Endothelial cell of umbilical vein (primary cell): ENCODE data around the gene GNB1. TPM values are rescaled to one million over a fixed set of nuclear protein-coding genes. Genes with fewer than 3 reads are reported as not detected.
"Not testable (repeated sequence)": the region's sequence is repeated elsewhere in the genome, so short reads cannot be mapped to it uniquely, and the experiment has no call there.

ENCODE experiments used
- BruUV-seq: library from RNA; stranded (reverse); fragments of 400-500 nt; replicated peaks from 2 replicates; lab custom pipeline; 2021; lab: Mats Ljungman, UMichigan
- CTCF ChIA-PET: fragments of 300-600, 350-600 bp; sonication (Branson Sonifier 250); formaldehyde crosslinking; loops from one replicate; lab custom pipeline; 2021; ENCODE audit warnings: antibody characterized with exemption, inconsistent platforms; lab: Charles Lee
- POLR2A ChIA-PET: fragments of 300-600, 350-600 bp; sonication (Branson Sonifier 250); formaldehyde crosslinking; loops from one replicate; lab custom pipeline; 2021; ENCODE audit warnings: antibody characterized with exemption, inconsistent platforms; lab: Charles Lee
- DNase-seq: peaks from one replicate; pipeline ENCODE4 v3.0.0-alpha.2; 2011; ENCODE audit warnings: low read depth, low spot score
- FAIRE-seq: peaks from 2 replicates; lab custom pipeline; 2011; peaks lifted over from hg19 to GRCh38; lab: Jason Lieb, UNC
- H2AFZ ChIP-seq: 2 replicates; pipeline ENCODE4 v1.6.0; 2012; ENCODE audit warnings: low read depth, low read length, control low read depth, inconsistent platforms
- H3K27ac ChIP-seq: 2 replicates; pipeline ENCODE4 v1.5.1; 2011; ENCODE audit warnings: low read depth, mild to moderate bottlenecking, control low read depth, low read length, moderate library complexity; ENCODE audit not compliant: insufficient read depth
- H3K27me3 ChIP-seq, 2 experiments: 2 replicates each; pipeline versions ENCODE4 v1.6.0 to v1.6.1; 2011; ENCODE audit warnings: low read length in 2 of 2, mixed read lengths in 1 of 2; ENCODE audit not compliant: control insufficient read depth in 2 of 2, insufficient read depth in 2 of 2
- H3K36me3 ChIP-seq, 2 experiments: 2 replicates in 1 of 2; 3 replicates in 1 of 2; pipeline ENCODE4 v1.5.1; 2011; ENCODE audit warnings: low read length in 2 of 2, mild to moderate bottlenecking in 1 of 2, moderate library complexity in 1 of 2; ENCODE audit not compliant: control insufficient read depth in 2 of 2, insufficient read depth in 2 of 2; ENCODE audit errors: extremely low read depth in 1 of 2
- H3K4me1 ChIP-seq: 3 replicates; pipeline ENCODE4 v1.5.1; 2011; ENCODE audit warnings: mild to moderate bottlenecking, low read length; ENCODE audit not compliant: control insufficient read depth, insufficient read depth; ENCODE audit errors: extremely low read depth
- H3K4me2 ChIP-seq: 2 replicates; pipeline ENCODE4 v1.6.1; 2011; ENCODE audit warnings: low read length, control low read depth, mixed read lengths; ENCODE audit not compliant: insufficient read depth
- H3K4me3 ChIP-seq, 3 experiments: fragments of 200-600 bp in 1 of 3; sonication (generic), shearing (Covaris generic) in 1 of 3; replicated peaks in 1 of 3; 2 replicates each; pipeline ENCODE4 v1.5.1; 2011 to 2016; ENCODE audit warnings: control low read depth in 3 of 3, low read length in 3 of 3, mild to moderate bottlenecking in 2 of 3, inconsistent platforms in 1 of 3, low read depth in 1 of 3, moderate library complexity in 1 of 3; ENCODE audit not compliant: insufficient read depth in 1 of 3
- H3K79me2 ChIP-seq: 2 replicates; pipeline ENCODE4 v1.6.0; 2012; ENCODE audit warnings: low read length, inconsistent platforms; ENCODE audit not compliant: control insufficient read depth, insufficient read depth
- H3K9ac ChIP-seq: replicated peaks from 2 replicates; pipeline ENCODE3; 2011; ENCODE audit warnings: low read length, control low read depth; ENCODE audit not compliant: insufficient read depth; ENCODE audit errors: extremely low read depth
- H3K9me1 ChIP-seq: replicated peaks from 3 replicates; pipeline ENCODE4 v1.6.0; 2011; ENCODE audit warnings: mild to moderate bottlenecking, low read length; ENCODE audit not compliant: control insufficient read depth, insufficient read depth; ENCODE audit errors: extremely low read depth
- H3K9me3 ChIP-seq: replicated peaks from 2 replicates; pipeline ENCODE4 v1.5.1; 2012; ENCODE audit warnings: low read length, inconsistent platforms; ENCODE audit not compliant: control insufficient read depth, insufficient read depth
- H4K20me1 ChIP-seq: replicated peaks from 2 replicates; pipeline ENCODE3; 2011; ENCODE audit warnings: mild to moderate bottlenecking, low read length; ENCODE audit not compliant: control insufficient read depth, insufficient read depth; ENCODE audit errors: extremely low read depth
- EZH2 ChIP-seq: IDR thresholded peaks from 2 replicates; pipeline ENCODE4 v1.6.1; 2012; ENCODE audit warnings: borderline replicate concordance, low read depth, mild to moderate bottlenecking, moderate library complexity, low read length, inconsistent platforms; ENCODE audit not compliant: severe bottlenecking
- FOS ChIP-seq: IDR thresholded peaks from 2 replicates; pipeline ENCODE4 v1.6.1; 2011; ENCODE audit warnings: mild to moderate bottlenecking, low read length, moderate library complexity, borderline replicate concordance; ENCODE audit not compliant: insufficient read depth
- GATA2 ChIP-seq: IDR thresholded peaks from 2 replicates; pipeline ENCODE4 v1.7.0; 2011; ENCODE audit warnings: low read depth, mild to moderate bottlenecking, moderate library complexity, mixed read lengths, low read length; ENCODE audit not compliant: insufficient read length, insufficient read depth
- JUN ChIP-seq: IDR thresholded peaks from 2 replicates; pipeline ENCODE4 v1.6.1; 2011; ENCODE audit warnings: borderline replicate concordance, low read depth; ENCODE audit not compliant: insufficient read length, insufficient read depth
- MYC ChIP-seq: IDR thresholded peaks from one replicate; pipeline ENCODE4 v1.6.1; 2011; ENCODE audit warnings: mild to moderate bottlenecking, low read depth, low read length
- POLR2A ChIP-seq: IDR thresholded peaks from 2 replicates; pipeline ENCODE4 v1.6.1; 2012; ENCODE audit warnings: low read depth, mild to moderate bottlenecking, control low read depth, low read length
- POLR2AphosphoS5 ChIP-seq: IDR thresholded peaks from 2 replicates; pipeline ENCODE4 v1.6.1; 2012; ENCODE audit warnings: low read depth, mild to moderate bottlenecking, control low read depth, low read length, moderate library complexity; ENCODE audit not compliant: insufficient read depth
- dilution Hi-C: fragments of 300-500 bp; cut with MboI; formaldehyde crosslinking; loops from one replicate; pipeline ENCODE4 v1.15.0; 2019; ENCODE audit warnings: low sequenced_read_pairs; ENCODE audit not compliant: extremely low pct_ligation_motif_present
- intact Hi-C: fragments of 100-400 bp; cut with micrococcal nuclease; formaldehyde crosslinking; loops from one replicate; pipeline ENCODE4 v1.10.0; 2022
- polyA plus RNA-seq, 4 experiments: library from polyadenylated mRNA; depleted of rRNA in 3 of 4; stranded (reverse) in 3 of 4; unstranded in 1 of 4; fragments of >200 nt; gene quantifications; 2 replicates each; pipeline versions ENCODE4 v1.2.1 to v1.2.3, GENCODE V29; 2011 to 2012; ENCODE audit warnings: missing spikeins in 1 of 4
- total RNA-seq: library from RNA; stranded (reverse); gene quantifications from 2 replicates; pipeline ENCODE4 v1.2.3, GENCODE V29; 2021
- TF ChIP-seq, protein P1 (sequence below), 2 donors: IDR thresholded peaks; 1 replicate in 1 of 2; 2 replicates in 1 of 2; pipeline ENCODE4 v1.5.1; 2011; ENCODE audit warnings: low read length in 2 of 2, mild to moderate bottlenecking in 2 of 2, moderate library complexity in 2 of 2, control low read depth in 1 of 2, inconsistent platforms in 1 of 2, low read depth in 1 of 2; ENCODE audit not compliant: insufficient read depth in 1 of 2; ENCODE audit errors: extremely low read depth in 1 of 2
- TF ChIP-seq, protein P2 (sequence below): IDR thresholded peaks from 2 replicates; pipeline ENCODE4 v1.6.1; 2011; ENCODE audit not compliant: insufficient read depth, insufficient read length

GNB1 gene
- total and polyA plus RNA-seq, 2 donors (not counting 3 experiments of a cell fraction or from before 2014, with no cell fraction given), result 501 to 529 TPM

DNA sequence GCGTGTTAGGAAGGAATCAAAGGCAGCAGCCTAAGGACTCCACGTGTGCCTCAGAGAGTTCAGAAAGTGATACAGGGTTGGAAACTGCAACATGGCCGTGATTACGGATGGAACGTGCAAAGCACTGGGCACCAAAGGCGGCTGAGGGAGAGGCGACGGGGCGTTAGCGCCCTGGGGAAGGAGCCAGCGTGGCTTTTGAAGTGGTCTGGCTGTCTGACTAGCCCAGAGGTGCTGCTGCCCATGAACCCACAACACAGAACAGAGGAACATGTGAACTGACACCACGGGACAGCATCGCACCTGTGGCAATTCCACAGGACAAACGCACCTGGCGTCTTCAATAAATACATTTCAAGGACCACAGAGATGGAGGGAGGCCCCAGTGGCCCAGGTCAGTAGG, 46.2 kb upstream of the GNB1 start:
- no peaks in the 10 kb centered on the region for H3K9me1 ChIP-seq
- FAIRE-seq, result no peak
- dilution Hi-C loops (no loop called here), intact Hi-C loops (no loop called here)
- no peaks in the 10 kb centered on the region for H3K36me3 ChIP-seq
- no TSS peak for BruUV-seq
- H3K27ac ChIP-seq, result no peak overlapping the region
- H3K9ac ChIP-seq, result no peak overlapping the region
- no peaks in the 10 kb centered on the region for H3K79me2 ChIP-seq
- no peak overlapping the region for H3K4me2 ChIP-seq
- no peak overlapping the region for H3K4me3 ChIP-seq
- POLR2A ChIA-PET, result no interaction called here
- H2AFZ ChIP-seq, result no peak overlapping the region
- no peak for TF ChIP-seq FOS
- no peak for TF ChIP-seq POLR2A
- TF ChIP-seq, protein P1, sequence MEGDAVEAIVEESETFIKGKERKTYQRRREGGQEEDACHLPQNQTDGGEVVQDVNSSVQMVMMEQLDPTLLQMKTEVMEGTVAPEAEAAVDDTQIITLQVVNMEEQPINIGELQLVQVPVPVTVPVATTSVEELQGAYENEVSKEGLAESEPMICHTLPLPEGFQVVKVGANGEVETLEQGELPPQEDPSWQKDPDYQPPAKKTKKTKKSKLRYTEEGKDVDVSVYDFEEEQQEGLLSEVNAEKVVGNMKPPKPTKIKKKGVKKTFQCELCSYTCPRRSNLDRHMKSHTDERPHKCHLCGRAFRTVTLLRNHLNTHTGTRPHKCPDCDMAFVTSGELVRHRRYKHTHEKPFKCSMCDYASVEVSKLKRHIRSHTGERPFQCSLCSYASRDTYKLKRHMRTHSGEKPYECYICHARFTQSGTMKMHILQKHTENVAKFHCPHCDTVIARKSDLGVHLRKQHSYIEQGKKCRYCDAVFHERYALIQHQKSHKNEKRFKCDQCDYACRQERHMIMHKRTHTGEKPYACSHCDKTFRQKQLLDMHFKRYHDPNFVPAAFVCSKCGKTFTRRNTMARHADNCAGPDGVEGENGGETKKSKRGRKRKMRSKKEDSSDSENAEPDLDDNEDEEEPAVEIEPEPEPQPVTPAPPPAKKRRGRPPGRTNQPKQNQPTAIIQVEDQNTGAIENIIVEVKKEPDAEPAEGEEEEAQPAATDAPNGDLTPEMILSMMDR (IDR thresholded peaks at IDR 0.05; ENCODE audit: extremely low read depth in 1 of 2, insufficient read depth in 1 of 2, low read depth in 1 of 2, low read length in 2 of 2), result no peak
- TF ChIP-seq POLR2AphosphoS5, result no peak
- TF ChIP-seq, protein P2, sequence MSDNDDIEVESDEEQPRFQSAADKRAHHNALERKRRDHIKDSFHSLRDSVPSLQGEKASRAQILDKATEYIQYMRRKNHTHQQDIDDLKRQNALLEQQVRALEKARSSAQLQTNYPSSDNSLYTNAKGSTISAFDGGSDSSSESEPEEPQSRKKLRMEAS, result no peak
- no peak for TF ChIP-seq GATA2
- no peak for TF ChIP-seq JUN
- no peak for TF ChIP-seq MYC
- TF ChIP-seq EZH2, result no peak
- no peak for DNase-seq
- H4K20me1 ChIP-seq, result no peaks in the 10 kb centered on the region
- no peaks in the 10 kb centered on the region for H3K4me1 ChIP-seq
- no peaks in the 10 kb centered on the region for H3K27me3 ChIP-seq
- CTCF ChIA-PET, result no interaction called here
- H3K9me3 ChIP-seq, result peaks cover 2% of the 10 kb centered on the region

DNA sequence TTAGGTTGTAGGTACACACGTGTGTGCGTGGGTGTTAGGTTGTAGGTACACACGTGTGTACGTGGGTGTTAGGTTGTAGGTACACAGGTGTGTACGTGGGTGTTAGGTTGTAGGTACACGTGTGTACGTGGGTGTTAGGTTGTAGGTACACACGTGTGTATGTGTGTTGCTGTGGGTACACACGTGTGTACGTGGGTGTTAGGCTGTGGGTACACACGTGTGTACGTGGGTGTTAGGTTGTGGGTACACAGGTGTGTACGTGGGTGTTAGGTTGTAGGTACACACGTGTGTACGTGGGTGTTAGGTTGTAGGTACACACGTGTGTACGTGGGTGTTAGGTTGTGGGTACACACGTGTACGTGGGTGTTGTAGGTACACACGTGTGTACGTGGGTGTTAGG, 44.0 kb upstream of the GNB1 start:
- DNase-seq, H3K36me3 ChIP-seq, H3K4me2 ChIP-seq, H3K4me3 ChIP-seq, H4K20me1 ChIP-seq, FAIRE-seq, H3K9me3 ChIP-seq, BruUV-seq, POLR2A ChIA-PET, H3K4me1 ChIP-seq, H3K27ac ChIP-seq, H3K27me3 ChIP-seq, H2AFZ ChIP-seq, H3K79me2 ChIP-seq, intact Hi-C loops, H3K9ac ChIP-seq, H3K9me1 ChIP-seq, dilution Hi-C loops: not testable (repeated sequence)
- CTCF ChIA-PET, result interaction anchor here (0.9 kb wide), 1 partner anchor 110 kb away, joined by 4 read pairs; no protein-coding TSS in a partner anchor
